ENCODE measurements around the gene PLA2G4D.

GRCh38 chr15:42090781-42091180, 3.6 kb downstream of the PLA2G4D start:
- TF ChIP-seq CTCF (IDR thresholded peaks at IDR 0.05; ENCODE audit: insufficient read depth, low read length, poor library complexity, severe bottlenecking), result no peak
- no peak for TF ChIP-seq EZH2phosphoT487 (conservative IDR thresholded peaks at IDR 0.05; ENCODE audit: low read length)
